HepG2 (cell line): ENCODE data around the gene MEX3A. TPM values are rescaled to one million over a fixed set of nuclear protein-coding genes. Genes with fewer than 3 reads are reported as not detected.

Source experiments
- ATAC-seq: fragments of 200-7000 bp; cut with Tn5 transposase; 3 replicates; pipeline ENCODE4 v1.9.1; 2020; ENCODE audit warnings: mild to moderate bottlenecking, moderate library complexity
- BruUV-seq: library from RNA; stranded (reverse); fragments of 400-500 nt; replicated peaks from 2 replicates; lab custom pipeline; 2021; lab: Mats Ljungman, UMichigan
- CTCF ChIA-PET: fragments of 300-600 bp; formaldehyde crosslinking; extraction: SDS; loops from one replicate; lab custom pipeline; 2021; ENCODE audit warnings: low total read pairs, inconsistent platforms, low intra/inter-chr PET ratio; lab: Yijun Ruan, JAX
- POLR2A ChIA-PET: fragments of 350-600 bp; sonication (Branson Sonifier 250); formaldehyde crosslinking; loops from one replicate; lab custom pipeline; 2020; ENCODE audit warnings: antibody characterized with exemption, inconsistent platforms; lab: Yijun Ruan, JAX
- DNase-seq: peaks from one replicate; pipeline ENCODE4 v3.0.0-alpha.2; 2015; ENCODE audit warnings: low spot score
- FAIRE-seq: peaks from 3 replicates; lab custom pipeline; 2011; peaks lifted over from hg19 to GRCh38; lab: Jason Lieb, UNC
- H2AFZ ChIP-seq: one replicate; pipeline ENCODE4 v1.6.1; 2011; ENCODE audit warnings: low read length, inconsistent platforms
- H3K27ac ChIP-seq: fragments of 300-600 bp; 3 replicates; pipeline ENCODE4 v1.8.0; 2011; ENCODE audit warnings: mixed run types, mild to moderate bottlenecking, mixed read lengths, low read length, inconsistent platforms; ENCODE audit not compliant: insufficient read depth; ENCODE audit errors: extremely low read length
- H3K27me3 ChIP-seq, 2 experiments: fragments of 200-600 bp in 1 of 2; 2 replicates in 1 of 2; 3 replicates in 1 of 2; pipeline versions ENCODE4 v1.6.0 to v1.8.0; 2011; ENCODE audit warnings: low read length in 2 of 2, mild to moderate bottlenecking in 2 of 2, moderate library complexity in 2 of 2, inconsistent platforms in 1 of 2; ENCODE audit not compliant: insufficient read depth in 2 of 2, control insufficient read depth in 1 of 2
- H3K36me3 ChIP-seq, 2 experiments: fragments of 200-600 bp in 1 of 2; replicated peaks in 1 of 2; 2 replicates in 1 of 2; 3 replicates in 1 of 2; pipeline versions ENCODE4 v1.5.1 to v1.8.0; 2011; ENCODE audit warnings: low read length in 2 of 2, inconsistent platforms in 1 of 2; ENCODE audit not compliant: insufficient read depth in 2 of 2, control insufficient read depth in 1 of 2
- H3K4me1 ChIP-seq: 2 replicates; pipeline ENCODE4 v1.5.1; 2012; ENCODE audit warnings: low read length, inconsistent platforms; ENCODE audit not compliant: insufficient read depth
- H3K4me2 ChIP-seq: 2 replicates; pipeline ENCODE4 v1.6.0; 2011; ENCODE audit warnings: low read depth, low read length, inconsistent platforms
- H3K4me3 ChIP-seq, 3 experiments: fragments of 200-600 bp in 1 of 3; sonication (generic), shearing (Covaris generic) in 1 of 3; replicated peaks in 1 of 3; 2 replicates each; pipeline ENCODE4 v1.5.1; 2011 to 2016; ENCODE audit warnings: low read length in 3 of 3, inconsistent platforms in 2 of 3, low read depth in 2 of 3, mild to moderate bottlenecking in 2 of 3, control low read depth in 1 of 3, mixed read lengths in 1 of 3; ENCODE audit not compliant: insufficient read depth in 1 of 3
- H3K79me2 ChIP-seq: one replicate; pipeline ENCODE4 v1.6.1; 2011; ENCODE audit warnings: low read length, inconsistent platforms; ENCODE audit not compliant: insufficient read depth
- H3K9ac ChIP-seq: 2 replicates; pipeline ENCODE4 v1.6.0; 2011; ENCODE audit warnings: mild to moderate bottlenecking, low read depth, low read length, inconsistent platforms; ENCODE audit not compliant: insufficient read depth
- H3K9me3 ChIP-seq: 2 replicates; pipeline ENCODE4 v1.5.1; 2012; ENCODE audit warnings: mild to moderate bottlenecking, low read length
- H4K20me1 ChIP-seq: 2 replicates; pipeline ENCODE4 v1.6.0; 2011; ENCODE audit warnings: inconsistent platforms, mild to moderate bottlenecking, low read length, moderate library complexity; ENCODE audit not compliant: insufficient read depth
- CEBPG ChIP-seq: IDR thresholded peaks from 2 replicates; pipeline ENCODE4 v1.6.1; 2016
- HNRNPL ChIP-seq: fragments of 200-400 bp; formaldehyde crosslinking; IDR thresholded peaks from 2 replicates; pipeline ENCODE4 v1.6.1; 2017; ENCODE audit warnings: mild to moderate bottlenecking, low read depth, low read length
- ZBTB20 ChIP-seq: sonication (generic); formaldehyde crosslinking; IDR thresholded peaks from 2 replicates; pipeline ENCODE4 v1.8.1; 2023; ENCODE audit warnings: missing genetic modification reagents, low read depth, mild to moderate bottlenecking, borderline replicate concordance
- ZBTB7A ChIP-seq: sonication (generic); formaldehyde crosslinking; IDR thresholded peaks from 2 replicates; pipeline ENCODE4 v1.8.0; 2022; ENCODE audit warnings: mild to moderate bottlenecking, missing genetic modification reagents
- WGBS: methylation state at CpG from one replicate; pipeline ENCODE4 v1.1.6; 2017; ENCODE audit warnings: low lambda C conversion rate; 5-methylcytosine and 5-hydroxymethylcytosine counted together
- in situ Hi-C: cut with HindIII; loops from 2 replicates; pipeline ENCODE4 v1.10.0; 2017; ENCODE audit warnings: low pct_unique_long_range_greater_than_20kb; ENCODE audit not compliant: extremely low pct_ligation_motif_present
- intact Hi-C: fragments of 100-400 bp; cut with micrococcal nuclease; formaldehyde crosslinking; loops from one replicate; pipeline ENCODE4 v1.10.0; 2022; ENCODE audit not compliant: unreplicated experiment
- polyA plus RNA-seq, 8 experiments: library from polyadenylated mRNA; depleted of rRNA in 3 of 8; stranded (reverse) in 7 of 8; unstranded in 1 of 8; fragments of >200 nt; fragmentation: Illumina TruSeq in 4 of 8; extraction: Trizol in 4 of 8; gene quantifications; 2 replicates each; pipeline versions ENCODE4 v1.2.1 to v1.2.3, GENCODE V29; 2011 to 2016; ENCODE audit warnings: low read depth in 4 of 8, missing spikeins in 1 of 8, mixed read lengths in 1 of 8; ENCODE audit not compliant: insufficient read depth in 1 of 8
- total RNA-seq, 5 experiments: library from RNA; depleted of rRNA; stranded (reverse); fragments of >200 nt; fragmentation: Illumina TruSeq; extraction: Trizol; gene quantifications; 2 replicates each; pipeline ENCODE4 v1.2.3, GENCODE V29; 2016; ENCODE audit warnings: low read depth in 1 of 5
- TF ChIP-seq, protein P1 (sequence below): sonication (generic); formaldehyde crosslinking; IDR thresholded peaks from 2 replicates; pipeline ENCODE4 v1.5.1; 2020; ENCODE audit warnings: mild to moderate bottlenecking, missing genetic modification reagents, moderate library complexity
- TF ChIP-seq, protein P2 (sequence below), 2 experiments: fragments of 450-650 bp in 1 of 2; sonication (generic) in 1 of 2; formaldehyde crosslinking; IDR thresholded peaks; 2 replicates each; pipeline versions ENCODE4 v1.5.0 to v1.8.0; 2020 to 2022; ENCODE audit warnings: mild to moderate bottlenecking in 1 of 2, missing genetic modification reagents in 1 of 2
- TF ChIP-seq, protein P3 (sequence below): sonication (generic); formaldehyde crosslinking; IDR thresholded peaks from 2 replicates; pipeline ENCODE4 v1.9.0; 2021; ENCODE audit warnings: missing genetic modification reagents, borderline replicate concordance
- TF ChIP-seq, protein P4 (sequence below): sonication (generic); formaldehyde crosslinking; IDR thresholded peaks from 2 replicates; pipeline ENCODE4 v1.9.0; 2022; ENCODE audit warnings: low read depth, missing genetic modification reagents

The MEX3A gene
- total and polyA plus RNA-seq, 2 of the 13 experiments (the other 11 are each of a cell fraction or from before 2014, with no cell fraction given) = 7.6 to 9.1 TPM

DNA sequence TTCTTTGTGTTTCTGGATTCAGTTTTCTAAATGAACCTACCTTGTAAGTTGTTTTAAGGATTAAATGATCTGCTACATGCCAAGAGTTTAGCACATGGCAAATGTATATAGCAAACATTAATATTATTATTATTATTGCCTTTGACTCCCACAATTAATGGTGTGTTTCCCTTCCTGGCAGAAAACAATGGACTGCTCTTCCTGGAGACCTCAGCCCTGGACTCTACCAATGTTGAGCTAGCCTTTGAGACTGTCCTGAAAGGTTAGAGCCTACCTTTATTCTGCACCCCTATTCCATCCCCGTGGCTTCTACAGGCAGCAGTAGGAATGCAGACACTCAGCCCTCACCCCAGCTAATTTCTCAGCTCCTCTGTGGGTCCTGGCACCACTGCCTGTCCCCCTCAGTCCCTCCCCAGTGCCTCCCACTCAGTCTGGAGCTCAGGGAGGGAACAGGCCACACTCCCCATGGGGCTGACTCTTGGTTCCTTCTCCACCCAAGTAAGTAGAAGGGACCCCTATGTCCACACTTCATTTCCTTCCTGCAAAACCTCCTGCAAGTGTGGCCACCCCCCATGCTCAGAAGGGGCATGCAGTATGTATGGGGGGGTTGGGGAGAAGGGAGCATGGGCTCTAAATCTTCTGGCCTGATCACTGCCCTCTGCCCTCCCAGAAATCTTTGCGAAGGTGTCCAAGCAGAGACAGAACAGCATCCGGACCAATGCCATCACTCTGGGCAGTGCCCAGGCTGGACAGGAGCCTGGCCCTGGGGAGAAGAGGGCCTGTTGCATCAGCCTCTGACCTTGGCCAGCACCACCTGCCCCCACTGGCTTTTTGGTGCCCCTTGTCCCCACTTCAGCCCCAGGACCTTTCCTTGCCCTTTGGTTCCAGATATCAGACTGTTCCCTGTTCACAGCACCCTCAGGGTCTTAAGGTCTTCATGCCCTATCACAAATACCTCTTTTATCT lies 12.5 kb downstream of the MEX3A start:
- Histone ChIP-seq H2AFZ (no peak overlapping the region), H3K27me3 (no peaks in the 10 kb centered on the region), H3K27ac (no peak overlapping the region), H3K4me3 (no peak overlapping the region; a peak in 1 of 6 replicates), H3K9me3 (no peaks in the 10 kb centered on the region), H3K4me1 (peaks cover 42% of the 10 kb centered on the region), H3K79me2 (no peaks in the 10 kb centered on the region), H3K4me2 (peak overlapping the region; percentile 15), H4K20me1 (no peaks in the 10 kb centered on the region), H3K36me3 (no peaks in the 10 kb centered on the region), H3K9ac (no peak overlapping the region)
- CTCF ChIA-PET = no interaction called here
- in situ Hi-C loops = loop anchor here (10.0 kb wide), 1 partner anchor 125 kb away; the partner anchor contains the start of gene RXFP4
- DNase-seq = no peak
- no peak for FAIRE-seq
- WGBS = 31% methylated on average over 3 of the region's 3 CpGs
- intact Hi-C loops = loop anchor here (10.0 kb wide), 1 partner anchor 65 kb away; no protein-coding TSS in a partner anchor
- TF ChIP-seq, protein P1, sequence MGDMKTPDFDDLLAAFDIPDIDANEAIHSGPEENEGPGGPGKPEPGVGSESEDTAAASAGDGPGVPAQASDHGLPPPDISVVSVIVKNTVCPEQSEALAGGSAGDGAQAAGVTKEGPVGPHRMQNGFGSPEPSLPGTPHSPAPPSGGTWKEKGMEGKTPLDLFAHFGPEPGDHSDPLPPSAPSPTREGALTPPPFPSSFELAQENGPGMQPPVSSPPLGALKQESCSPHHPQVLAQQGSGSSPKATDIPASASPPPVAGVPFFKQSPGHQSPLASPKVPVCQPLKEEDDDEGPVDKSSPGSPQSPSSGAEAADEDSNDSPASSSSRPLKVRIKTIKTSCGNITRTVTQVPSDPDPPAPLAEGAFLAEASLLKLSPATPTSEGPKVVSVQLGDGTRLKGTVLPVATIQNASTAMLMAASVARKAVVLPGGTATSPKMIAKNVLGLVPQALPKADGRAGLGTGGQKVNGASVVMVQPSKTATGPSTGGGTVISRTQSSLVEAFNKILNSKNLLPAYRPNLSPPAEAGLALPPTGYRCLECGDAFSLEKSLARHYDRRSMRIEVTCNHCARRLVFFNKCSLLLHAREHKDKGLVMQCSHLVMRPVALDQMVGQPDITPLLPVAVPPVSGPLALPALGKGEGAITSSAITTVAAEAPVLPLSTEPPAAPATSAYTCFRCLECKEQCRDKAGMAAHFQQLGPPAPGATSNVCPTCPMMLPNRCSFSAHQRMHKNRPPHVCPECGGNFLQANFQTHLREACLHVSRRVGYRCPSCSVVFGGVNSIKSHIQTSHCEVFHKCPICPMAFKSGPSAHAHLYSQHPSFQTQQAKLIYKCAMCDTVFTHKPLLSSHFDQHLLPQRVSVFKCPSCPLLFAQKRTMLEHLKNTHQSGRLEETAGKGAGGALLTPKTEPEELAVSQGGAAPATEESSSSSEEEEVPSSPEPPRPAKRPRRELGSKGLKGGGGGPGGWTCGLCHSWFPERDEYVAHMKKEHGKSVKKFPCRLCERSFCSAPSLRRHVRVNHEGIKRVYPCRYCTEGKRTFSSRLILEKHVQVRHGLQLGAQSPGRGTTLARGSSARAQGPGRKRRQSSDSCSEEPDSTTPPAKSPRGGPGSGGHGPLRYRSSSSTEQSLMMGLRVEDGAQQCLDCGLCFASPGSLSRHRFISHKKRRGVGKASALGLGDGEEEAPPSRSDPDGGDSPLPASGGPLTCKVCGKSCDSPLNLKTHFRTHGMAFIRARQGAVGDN (CRISPR knock-in tag) = peak; percentile 27; the same call in 1 of the 2 replicates
- TF ChIP-seq ZBTB7A (CRISPR knock-in tag) (0 out of 2 replicates have a peak, but pooled peaks have one; percentile 41), ZBTB20 (CRISPR knock-in tag) (no peak), CEBPG (CRISPR knock-in tag) (peak; percentile 35; the same call in 1 of the 2 replicates), HNRNPL (0 out of 2 replicates have a peak, but pooled peaks have one; percentile 45)
- TF ChIP-seq, protein P2, sequence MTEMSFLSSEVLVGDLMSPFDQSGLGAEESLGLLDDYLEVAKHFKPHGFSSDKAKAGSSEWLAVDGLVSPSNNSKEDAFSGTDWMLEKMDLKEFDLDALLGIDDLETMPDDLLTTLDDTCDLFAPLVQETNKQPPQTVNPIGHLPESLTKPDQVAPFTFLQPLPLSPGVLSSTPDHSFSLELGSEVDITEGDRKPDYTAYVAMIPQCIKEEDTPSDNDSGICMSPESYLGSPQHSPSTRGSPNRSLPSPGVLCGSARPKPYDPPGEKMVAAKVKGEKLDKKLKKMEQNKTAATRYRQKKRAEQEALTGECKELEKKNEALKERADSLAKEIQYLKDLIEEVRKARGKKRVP (CRISPR knock-in tag; IDR thresholded peaks at IDR 0.05) = peak in 1 of 2 experiments; percentile 65; a peak in 2 of 4 replicates
- TF ChIP-seq, protein P3, sequence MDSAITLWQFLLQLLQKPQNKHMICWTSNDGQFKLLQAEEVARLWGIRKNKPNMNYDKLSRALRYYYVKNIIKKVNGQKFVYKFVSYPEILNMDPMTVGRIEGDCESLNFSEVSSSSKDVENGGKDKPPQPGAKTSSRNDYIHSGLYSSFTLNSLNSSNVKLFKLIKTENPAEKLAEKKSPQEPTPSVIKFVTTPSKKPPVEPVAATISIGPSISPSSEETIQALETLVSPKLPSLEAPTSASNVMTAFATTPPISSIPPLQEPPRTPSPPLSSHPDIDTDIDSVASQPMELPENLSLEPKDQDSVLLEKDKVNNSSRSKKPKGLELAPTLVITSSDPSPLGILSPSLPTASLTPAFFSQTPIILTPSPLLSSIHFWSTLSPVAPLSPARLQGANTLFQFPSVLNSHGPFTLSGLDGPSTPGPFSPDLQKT (CRISPR knock-in tag) = no peak
- TF ChIP-seq, protein P4, sequence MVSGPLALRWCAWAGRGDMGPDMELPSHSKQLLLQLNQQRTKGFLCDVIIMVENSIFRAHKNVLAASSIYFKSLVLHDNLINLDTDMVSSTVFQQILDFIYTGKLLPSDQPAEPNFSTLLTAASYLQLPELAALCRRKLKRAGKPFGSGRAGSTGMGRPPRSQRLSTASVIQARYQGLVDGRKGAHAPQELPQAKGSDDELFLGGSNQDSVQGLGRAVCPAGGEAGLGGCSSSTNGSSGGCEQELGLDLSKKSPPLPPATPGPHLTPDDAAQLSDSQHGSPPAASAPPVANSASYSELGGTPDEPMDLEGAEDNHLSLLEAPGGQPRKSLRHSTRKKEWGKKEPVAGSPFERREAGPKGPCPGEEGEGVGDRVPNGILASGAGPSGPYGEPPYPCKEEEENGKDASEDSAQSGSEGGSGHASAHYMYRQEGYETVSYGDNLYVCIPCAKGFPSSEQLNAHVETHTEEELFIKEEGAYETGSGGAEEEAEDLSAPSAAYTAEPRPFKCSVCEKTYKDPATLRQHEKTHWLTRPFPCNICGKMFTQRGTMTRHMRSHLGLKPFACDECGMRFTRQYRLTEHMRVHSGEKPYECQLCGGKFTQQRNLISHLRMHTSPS = 0 out of 2 replicates have a peak, but pooled peaks have one; percentile 24
- no TSS peak for BruUV-seq
- POLR2A ChIA-PET = interaction anchor here (0.9 kb wide), 1 partner anchor 136 kb away, joined by 3 read pairs; the partner anchor contains the start of gene KHDC4
- peak; percentile 11; the same call in 2 of the 3 replicates for ATAC-seq
